H9 (cell line): ENCODE data around the gene ARMC9. TPM values are rescaled to one million over a fixed set of nuclear protein-coding genes. Genes with fewer than 3 reads are reported as not detected.

Experiments
- DNase-seq: peaks from one replicate; pipeline ENCODE4 v3.0.0-alpha.2; 2017
- H2AFZ ChIP-seq: one replicate; pipeline ENCODE4 v1.6.1; 2013; ENCODE audit warnings: mild to moderate bottlenecking, low read length, control low read depth, moderate library complexity
- H2AK5ac ChIP-seq: 2 replicates; pipeline ENCODE4 v1.6.1; 2013; ENCODE audit warnings: low read length, control low read depth, mixed read lengths; ENCODE audit not compliant: insufficient read length
- H2BK120ac ChIP-seq: one replicate; pipeline ENCODE4 v1.6.1; 2013; ENCODE audit warnings: low read depth, mild to moderate bottlenecking, low read length, control low read depth, inconsistent platforms; ENCODE audit not compliant: poor library complexity, severe bottlenecking
- H2BK12ac ChIP-seq: 2 replicates; pipeline ENCODE4 v1.6.1; 2013; ENCODE audit warnings: low read length, control low read depth, mixed read lengths, low read depth; ENCODE audit not compliant: insufficient read length
- H2BK15ac ChIP-seq: 2 replicates; pipeline ENCODE4 v1.6.1; 2013; ENCODE audit warnings: low read depth, low read length, control low read depth
- H2BK20ac ChIP-seq: one replicate; pipeline ENCODE4 v1.6.1; 2013; ENCODE audit warnings: low read depth, mild to moderate bottlenecking, low read length, control low read depth, inconsistent platforms; ENCODE audit not compliant: poor library complexity, severe bottlenecking
- H2BK5ac ChIP-seq: 2 replicates; pipeline ENCODE4 v1.6.1; 2013; ENCODE audit warnings: low read length, control low read depth, mixed read lengths; ENCODE audit not compliant: insufficient read length
- H3K14ac ChIP-seq: 2 replicates; pipeline ENCODE4 v1.6.1; 2013; ENCODE audit warnings: low read length, control low read depth; ENCODE audit not compliant: insufficient read depth
- H3K18ac ChIP-seq: 2 replicates; pipeline ENCODE4 v1.6.1; 2013; ENCODE audit warnings: low read depth, mild to moderate bottlenecking, mixed read lengths, low read length, control low read depth; ENCODE audit not compliant: insufficient read length
- H3K23ac ChIP-seq: 2 replicates; pipeline ENCODE4 v1.6.1; 2013; ENCODE audit warnings: low read length, control low read depth, mixed read lengths, low read depth; ENCODE audit not compliant: insufficient read length
- H3K23me2 ChIP-seq: 2 replicates; pipeline ENCODE4 v1.6.1; 2013; ENCODE audit warnings: low read depth, mild to moderate bottlenecking, mixed read lengths, low read length, control low read depth; ENCODE audit not compliant: insufficient read length, poor library complexity, severe bottlenecking
- H3K27ac ChIP-seq: 2 replicates; pipeline ENCODE4 v1.5.1; 2013; ENCODE audit warnings: low read length, control low read depth, mixed read lengths, low read depth; ENCODE audit not compliant: insufficient read length
- H3K27me3 ChIP-seq: 2 replicates; pipeline ENCODE4 v1.6.1; 2013; ENCODE audit warnings: low read length, control low read depth, inconsistent platforms; ENCODE audit not compliant: insufficient read depth
- H3K4ac ChIP-seq: 2 replicates; pipeline ENCODE4 v1.6.1; 2013; ENCODE audit warnings: low read depth, mild to moderate bottlenecking, control low read depth, inconsistent platforms, low read length, moderate library complexity
- H3K4me1 ChIP-seq: 2 replicates; pipeline ENCODE4 v1.6.1; 2013; ENCODE audit warnings: low read length, control low read depth, inconsistent platforms; ENCODE audit not compliant: insufficient read depth
- H3K4me2 ChIP-seq: 2 replicates; pipeline ENCODE4 v1.6.1; 2013; ENCODE audit warnings: low read length, control low read depth, mixed read lengths; ENCODE audit not compliant: insufficient read length, insufficient read depth
- H3K56ac ChIP-seq: 2 replicates; pipeline ENCODE4 v1.6.1; 2013; ENCODE audit warnings: low read depth, mild to moderate bottlenecking, mixed read lengths, low read length, control low read depth; ENCODE audit not compliant: insufficient read length
- H3K79me1 ChIP-seq: 2 replicates; pipeline ENCODE4 v1.6.1; 2013; ENCODE audit warnings: low read depth, mild to moderate bottlenecking, moderate library complexity, low read length, control low read depth, inconsistent platforms; ENCODE audit not compliant: insufficient read depth, poor library complexity, severe bottlenecking
- H3K79me2 ChIP-seq: 2 replicates; pipeline ENCODE4 v1.6.1; 2013; ENCODE audit warnings: low read length, control low read depth, inconsistent platforms; ENCODE audit not compliant: insufficient read depth
- H3K9ac ChIP-seq: 2 replicates; pipeline ENCODE4 v1.6.1; 2013; ENCODE audit warnings: low read length, control low read depth, mixed read lengths; ENCODE audit not compliant: insufficient read length; ENCODE audit errors: extremely low read depth
- H3K9me3 ChIP-seq: one replicate; pipeline ENCODE4 v1.6.1; 2013; ENCODE audit warnings: low read depth, low read length, inconsistent platforms; ENCODE audit not compliant: control insufficient read depth
- H3T11ph ChIP-seq: one replicate; pipeline ENCODE4 v1.6.1; 2013; ENCODE audit warnings: mild to moderate bottlenecking, low read length, control low read depth, inconsistent platforms
- H4K20me1 ChIP-seq: one replicate; pipeline ENCODE4 v1.6.1; 2013; ENCODE audit not compliant: control insufficient read depth, insufficient read length, insufficient read depth
- H4K5ac ChIP-seq: 2 replicates; pipeline ENCODE4 v1.6.1; 2013; ENCODE audit warnings: low read depth, mild to moderate bottlenecking, mixed read lengths, low read length, control low read depth; ENCODE audit not compliant: insufficient read length
- H4K8ac ChIP-seq: replicated peaks from 2 replicates; pipeline ENCODE4 v1.6.1; 2013; ENCODE audit warnings: low read length, control low read depth, mixed read lengths, low read depth; ENCODE audit not compliant: insufficient read length
- H4K91ac ChIP-seq: 2 replicates; pipeline ENCODE4 v1.6.1; 2013; ENCODE audit warnings: low read depth, mild to moderate bottlenecking, moderate library complexity, mixed read lengths, low read length, control low read depth; ENCODE audit not compliant: insufficient read length
- H3K27ac Mint-ChIP-seq, 3 experiments: 2 replicates in 2 of 3; 3 replicates in 1 of 3; pipeline ENCODE4 v1.8.0; 2020 to 2021; ENCODE audit warnings: mixed read lengths in 3 of 3, mild to moderate bottlenecking in 1 of 3, moderate library complexity in 1 of 3
- H3K27me3 Mint-ChIP-seq: 2 replicates; pipeline ENCODE4 v1.8.0; 2021; ENCODE audit warnings: low read depth, mild to moderate bottlenecking, moderate library complexity, mixed read lengths
- H3K36me3 Mint-ChIP-seq, 3 experiments: 2 replicates in 2 of 3; 3 replicates in 1 of 3; pipeline ENCODE4 v1.8.0; 2020 to 2021; ENCODE audit warnings: low read depth in 3 of 3, mixed read lengths in 3 of 3; ENCODE audit not compliant: insufficient read depth in 1 of 3
- H3K4me1 Mint-ChIP-seq, 2 experiments: 2 replicates each; pipeline ENCODE4 v1.8.0; 2020; ENCODE audit warnings: mixed read lengths in 2 of 2
- H3K4me3 Mint-ChIP-seq, 2 experiments: 2 replicates in 1 of 2; 3 replicates in 1 of 2; pipeline ENCODE4 v1.8.0; 2020 to 2021; ENCODE audit warnings: mild to moderate bottlenecking in 2 of 2, mixed read lengths in 2 of 2, moderate library complexity in 1 of 2
- H3K9me3 Mint-ChIP-seq, 2 experiments: 2 replicates in 1 of 2; 3 replicates in 1 of 2; pipeline ENCODE4 v1.8.0; 2020; ENCODE audit warnings: mild to moderate bottlenecking in 2 of 2, mixed read lengths in 2 of 2, moderate library complexity in 1 of 2
- CTCF ChIP-seq: fragments of 200-600 bp; sonication (generic); conservative IDR thresholded peaks from 3 replicates; pipeline ENCODE4 v1.8.0; 2021; ENCODE audit warnings: antibody characterized with exemption, mild to moderate bottlenecking
- WGBS: extraction: QIAGEN DNeasy Blood & Tissue Kit; methylation state at CpG from one replicate; pipeline ENCODE4 v1.1.7; 2013; ENCODE audit warnings: missing lambda C conversion rate, low lambda C conversion rate, mixed read lengths; ENCODE audit not compliant: insufficient read length; ENCODE audit errors: extremely low coverage; 5-methylcytosine and 5-hydroxymethylcytosine counted together
- total RNA-seq: library from RNA; stranded (reverse); gene quantifications from 2 replicates; pipeline ENCODE4 v1.2.1, GENCODE V29; 2021

Gene ARMC9
- total RNA-seq, 1 experiment from 2014 or later = 37.6 TPM

DNA sequence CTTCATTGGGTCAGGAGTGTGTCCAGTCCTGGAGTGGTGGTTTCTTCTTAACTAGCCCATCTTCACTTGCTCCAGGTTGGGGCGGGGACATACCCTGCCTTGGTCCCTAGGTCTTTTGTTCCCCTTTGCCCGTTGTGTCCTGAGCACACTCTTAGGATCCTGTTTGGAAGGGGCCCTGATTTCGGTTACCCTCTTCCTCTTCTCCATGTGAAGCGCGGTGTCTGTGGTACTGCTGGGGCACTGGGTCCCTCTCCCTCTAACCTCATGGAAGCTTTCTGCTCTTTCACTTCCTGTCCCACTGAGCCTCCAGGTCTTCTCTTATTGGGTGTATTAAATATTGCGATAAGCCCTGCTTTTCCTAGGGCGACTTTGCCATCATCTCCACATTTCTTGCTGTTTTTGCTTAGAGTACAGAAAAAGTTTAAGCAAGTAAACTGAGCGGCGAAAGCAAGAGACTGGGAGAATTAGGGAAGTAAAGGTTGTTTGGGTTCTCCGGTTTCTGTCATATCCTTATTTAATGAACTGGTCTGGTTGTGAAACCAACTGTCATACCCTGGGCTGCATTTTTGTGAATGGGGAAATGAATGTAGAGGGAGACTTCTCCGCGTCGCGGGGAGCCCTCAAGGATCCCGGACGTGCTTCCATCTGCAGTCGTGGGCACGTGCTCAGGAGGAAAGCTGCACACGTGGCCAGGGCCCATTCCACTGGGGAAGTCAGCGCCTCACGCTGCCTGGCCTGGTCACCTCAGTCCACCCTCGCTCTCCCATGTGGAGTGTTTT, 123.3 kb downstream of the ARMC9 start:
- Histone ChIP-seq H2AK5ac (no peak overlapping the region), H4K20me1 (no peaks in the 10 kb centered on the region), H3K18ac (no peak overlapping the region), H2BK5ac (no peak overlapping the region), H3K23me2 (no peaks in the 10 kb centered on the region), H3K9ac (no peak overlapping the region), H3K79me2 (no peaks in the 10 kb centered on the region), H3K9me3 (no peaks in the 10 kb centered on the region), H3K4me1 (peaks cover 2% of the 10 kb centered on the region; the same call in 1 of the 2 replicates), H2BK20ac (no peak overlapping the region), H2BK120ac (no peak overlapping the region), H2AFZ (no peak overlapping the region), H3K23ac (no peak overlapping the region), H2BK15ac (no peak overlapping the region), H3K27me3 (no peaks in the 10 kb centered on the region), H3K14ac (no peak overlapping the region), H2BK12ac (no peak overlapping the region), H4K91ac (no peak overlapping the region), H3K27ac (no peak overlapping the region), H4K8ac (no peak overlapping the region), H4K5ac (no peak overlapping the region), H3K4me2 (no peak overlapping the region), H3K56ac (no peak overlapping the region), H3K79me1 (no peaks in the 10 kb centered on the region), H3T11ph (no peak overlapping the region), H3K4ac (no peak overlapping the region)
- no peak for TF ChIP-seq CTCF
- no peak overlapping the region for H3K4me3 Mint-ChIP-seq
- peak overlapping the region in 2 of 3 experiments; percentile 2 to 49; a peak in 1 of 7 replicates for H3K27ac Mint-ChIP-seq
- no peaks in the 10 kb centered on the region for H3K27me3 Mint-ChIP-seq
- DNase-seq = no peak
- H3K36me3 Mint-ChIP-seq = peaks cover 0 to 7% (median 5%) of the 10 kb centered on the region in 3 experiments; a peak in 3 of 7 replicates
- H3K9me3 Mint-ChIP-seq = peaks cover 0 to 2% of the 10 kb centered on the region in 2 experiments; a peak in 1 of 5 replicates
- H3K4me1 Mint-ChIP-seq = peaks cover 9 to 12% of the 10 kb centered on the region in 2 experiments
- no CpG with 5 or more reads among the region's 22 CpGs for WGBS
